GM21529 (cell line): Measurements from ENCODE around the gene CDH26.

Experiments
- ATAC-seq: cut with Tn5 transposase; IDR thresholded peaks from one replicate; pipeline ENCODE4 v1.9.1; 2021; ENCODE audit not compliant: unreplicated experiment

The CDH26 gene

GRCh38 chr20:59977086-59977485 lies 18.9 kb downstream of the CDH26 start:
- no peak for ATAC-seq

GRCh38 chr20:59983076-59983475 lies 24.9 kb downstream of the CDH26 start:
- no peak for ATAC-seq

GRCh38 chr20:59984541-59984940 lies 26.3 kb downstream of the CDH26 start:
- no peak for ATAC-seq

- ATAC-seq = no peak
Observed at GRCh38 chr20:59985164-59985563, 26.9 kb downstream of the CDH26 start.

GRCh38 chr20:59985864-59986263 lies 27.6 kb downstream of the CDH26 start:
- ATAC-seq = no peak

- no peak for ATAC-seq
Observed at GRCh38 chr20:59987135-59987534, 28.9 kb downstream of the CDH26 start.

GRCh38 chr20:59988141-59988540 lies 29.9 kb downstream of the CDH26 start:
- no peak for ATAC-seq

- ATAC-seq = no peak
Observed at GRCh38 chr20:59992526-59993084, 34.4 kb downstream of the CDH26 start.

GRCh38 chr20:59993736-59994430 lies 35.7 kb downstream of the CDH26 start:
- no peak for ATAC-seq

GRCh38 chr20:59994697-59995122 lies 36.5 kb downstream of the CDH26 start:
- ATAC-seq = no peak

GRCh38 chr20:59996108-59996507 lies 37.9 kb downstream of the CDH26 start:
- no peak for ATAC-seq

GRCh38 chr20:59997896-59998295 lies 39.7 kb downstream of the CDH26 start:
- ATAC-seq = no peak

- no peak for ATAC-seq
Observed at GRCh38 chr20:59999502-59999901, 41.3 kb downstream of the CDH26 start.

GRCh38 chr20:60000271-60001042 lies 42.2 kb downstream of the CDH26 start:
- no peak for ATAC-seq

GRCh38 chr20:60001108-60001507 lies 42.9 kb downstream of the CDH26 start:
- no peak for ATAC-seq

- no peak for ATAC-seq
Observed at GRCh38 chr20:60003776-60004175, 45.6 kb downstream of the CDH26 start.

GRCh38 chr20:60006261-60006660 lies 48.0 kb downstream of the CDH26 start:
- ATAC-seq = no peak

- no peak for ATAC-seq
Observed at GRCh38 chr20:60007464-60007863, 49.2 kb downstream of the CDH26 start.

GRCh38 chr20:60008130-60008808 lies 50.0 kb downstream of the CDH26 start:
- ATAC-seq = no peak

GRCh38 chr20:60009318-60009717 lies 51.1 kb downstream of the CDH26 start:
- no peak for ATAC-seq

GRCh38 chr20:60009826-60010616 lies 51.8 kb downstream of the CDH26 start:
- no peak for ATAC-seq
